ENCODE measurements around the gene F8.

The F8 gene

DNA sequence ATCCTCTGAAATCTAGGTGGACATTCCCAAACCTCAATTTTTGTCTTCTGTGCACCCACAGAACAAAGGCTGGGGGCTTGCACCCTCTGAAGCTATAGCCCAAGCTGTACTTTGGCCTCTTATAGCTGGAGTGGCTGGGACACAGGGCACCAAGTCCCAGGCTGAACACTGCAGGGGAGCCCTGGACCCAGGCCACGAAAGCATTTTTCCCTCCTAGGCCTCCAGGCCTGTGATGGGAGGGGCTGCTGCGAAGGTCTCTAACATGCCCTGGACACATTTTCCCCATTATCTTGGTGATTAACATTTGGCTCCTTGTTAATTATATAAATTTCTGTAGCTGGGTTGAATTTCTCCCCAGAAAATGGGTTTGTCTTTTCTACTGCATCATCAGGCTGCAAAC lies 108.5 kb downstream of the F8 start:
- no peak for TF ChIP-seq SIN3A (IDR thresholded peaks at IDR 0.05; ENCODE audit: borderline replicate concordance, insufficient read depth, low read length)
- no peak for TF ChIP-seq TAF1 (IDR thresholded peaks at IDR 0.05; ENCODE audit: borderline replicate concordance, insufficient read depth, low read length)
- TF ChIP-seq, protein P1, sequence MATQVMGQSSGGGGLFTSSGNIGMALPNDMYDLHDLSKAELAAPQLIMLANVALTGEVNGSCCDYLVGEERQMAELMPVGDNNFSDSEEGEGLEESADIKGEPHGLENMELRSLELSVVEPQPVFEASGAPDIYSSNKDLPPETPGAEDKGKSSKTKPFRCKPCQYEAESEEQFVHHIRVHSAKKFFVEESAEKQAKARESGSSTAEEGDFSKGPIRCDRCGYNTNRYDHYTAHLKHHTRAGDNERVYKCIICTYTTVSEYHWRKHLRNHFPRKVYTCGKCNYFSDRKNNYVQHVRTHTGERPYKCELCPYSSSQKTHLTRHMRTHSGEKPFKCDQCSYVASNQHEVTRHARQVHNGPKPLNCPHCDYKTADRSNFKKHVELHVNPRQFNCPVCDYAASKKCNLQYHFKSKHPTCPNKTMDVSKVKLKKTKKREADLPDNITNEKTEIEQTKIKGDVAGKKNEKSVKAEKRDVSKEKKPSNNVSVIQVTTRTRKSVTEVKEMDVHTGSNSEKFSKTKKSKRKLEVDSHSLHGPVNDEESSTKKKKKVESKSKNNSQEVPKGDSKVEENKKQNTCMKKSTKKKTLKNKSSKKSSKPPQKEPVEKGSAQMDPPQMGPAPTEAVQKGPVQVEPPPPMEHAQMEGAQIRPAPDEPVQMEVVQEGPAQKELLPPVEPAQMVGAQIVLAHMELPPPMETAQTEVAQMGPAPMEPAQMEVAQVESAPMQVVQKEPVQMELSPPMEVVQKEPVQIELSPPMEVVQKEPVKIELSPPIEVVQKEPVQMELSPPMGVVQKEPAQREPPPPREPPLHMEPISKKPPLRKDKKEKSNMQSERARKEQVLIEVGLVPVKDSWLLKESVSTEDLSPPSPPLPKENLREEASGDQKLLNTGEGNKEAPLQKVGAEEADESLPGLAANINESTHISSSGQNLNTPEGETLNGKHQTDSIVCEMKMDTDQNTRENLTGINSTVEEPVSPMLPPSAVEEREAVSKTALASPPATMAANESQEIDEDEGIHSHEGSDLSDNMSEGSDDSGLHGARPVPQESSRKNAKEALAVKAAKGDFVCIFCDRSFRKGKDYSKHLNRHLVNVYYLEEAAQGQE (IDR thresholded peaks at IDR 0.05; ENCODE audit: insufficient read depth in 1 of 2, low read depth in 2 of 2, low read length in 2 of 2) = no peak
- TF ChIP-seq FOXP2 (optimal IDR thresholded peaks at IDR 0.05; ENCODE audit: borderline replicate concordance, extremely low read depth, extremely low read length, insufficient read depth) = no peak
- no peak for TF ChIP-seq POLR2AphosphoS5 (IDR thresholded peaks at IDR 0.05; ENCODE audit: low read depth, low read length)

DNA sequence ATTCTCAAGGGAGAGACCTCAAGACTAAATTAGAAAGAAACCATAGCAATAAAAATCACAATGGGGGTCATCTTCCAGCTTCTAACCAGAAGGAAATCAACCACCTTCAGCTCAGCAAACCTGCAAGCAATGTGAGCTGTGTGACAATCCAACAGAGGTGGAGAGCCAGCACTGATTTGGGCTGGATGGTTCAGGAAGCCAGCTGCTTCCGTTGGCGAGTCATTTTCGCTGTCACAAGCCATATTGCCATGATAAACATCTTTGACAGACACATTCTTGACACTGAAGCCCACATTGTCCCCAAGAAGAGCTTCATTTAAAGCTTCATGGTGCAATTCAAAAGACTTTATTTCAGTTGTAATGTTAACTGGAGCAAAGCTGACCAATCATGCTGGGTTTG lies 113.7 kb downstream of the F8 start:
- TF ChIP-seq, protein P1 (IDR thresholded peaks at IDR 0.05; ENCODE audit: insufficient read depth in 1 of 2, low read depth in 2 of 2, low read length in 2 of 2) = no peak
- TF ChIP-seq FOXP2 (optimal IDR thresholded peaks at IDR 0.05; ENCODE audit: borderline replicate concordance, extremely low read depth, extremely low read length, insufficient read depth) (no peak), TAF1 (IDR thresholded peaks at IDR 0.05; ENCODE audit: borderline replicate concordance, insufficient read depth, low read length) (no peak), POLR2AphosphoS5 (IDR thresholded peaks at IDR 0.05; ENCODE audit: low read depth, low read length) (no peak), SIN3A (IDR thresholded peaks at IDR 0.05; ENCODE audit: borderline replicate concordance, insufficient read depth, low read length) (no peak)

DNA sequence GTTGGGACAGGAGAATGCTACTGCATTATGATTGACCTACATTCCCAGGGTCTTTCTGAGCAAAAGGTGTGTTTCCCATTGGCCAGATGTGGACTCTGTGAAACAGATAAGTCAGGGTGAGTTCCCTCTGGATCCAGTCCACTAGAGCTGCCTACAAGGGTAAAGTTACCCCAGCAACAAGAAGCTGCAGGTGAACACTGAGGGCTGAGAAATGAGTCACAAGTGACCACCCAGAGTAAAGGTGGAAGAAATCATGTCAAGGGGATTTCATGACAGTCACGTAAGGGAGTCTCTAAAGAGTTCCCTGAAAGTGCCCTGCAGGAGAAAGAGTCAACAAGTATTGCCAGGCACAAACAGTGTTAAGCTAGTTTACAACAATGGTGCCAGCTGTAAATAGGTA lies 120.1 kb downstream of the F8 start:
- TF ChIP-seq, protein P1 (IDR thresholded peaks at IDR 0.05; ENCODE audit: insufficient read depth in 1 of 2, low read depth in 2 of 2, low read length in 2 of 2) = no peak
- TF ChIP-seq FOXP2 (optimal IDR thresholded peaks at IDR 0.05; ENCODE audit: borderline replicate concordance, extremely low read depth, extremely low read length, insufficient read depth) (no peak), TAF1 (IDR thresholded peaks at IDR 0.05; ENCODE audit: borderline replicate concordance, insufficient read depth, low read length) (no peak), POLR2AphosphoS5 (IDR thresholded peaks at IDR 0.05; ENCODE audit: low read depth, low read length) (no peak), SIN3A (IDR thresholded peaks at IDR 0.05; ENCODE audit: borderline replicate concordance, insufficient read depth, low read length) (no peak)

DNA sequence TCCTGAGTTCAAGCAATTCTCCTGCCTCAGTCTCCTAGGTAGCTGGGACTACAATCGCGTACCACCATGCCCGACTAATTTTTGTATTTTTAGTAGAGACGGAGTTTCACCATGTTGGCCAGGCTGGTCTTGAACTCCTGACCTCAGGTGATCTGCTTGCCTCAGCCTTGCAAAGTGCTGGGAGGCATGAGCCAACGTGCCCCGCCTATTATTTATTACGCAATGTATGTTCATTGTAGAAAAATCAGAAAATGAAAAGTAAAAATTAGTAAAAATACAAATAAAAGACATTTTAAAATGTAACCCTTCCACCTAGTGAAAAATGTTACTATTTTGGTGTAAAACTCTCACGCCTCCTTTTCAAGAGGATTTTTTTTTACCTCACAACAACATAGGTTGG lies 122.2 kb downstream of the F8 start:
- TF ChIP-seq FOXP2 (optimal IDR thresholded peaks at IDR 0.05; ENCODE audit: borderline replicate concordance, extremely low read depth, extremely low read length, insufficient read depth) (no peak), SIN3A (IDR thresholded peaks at IDR 0.05; ENCODE audit: borderline replicate concordance, insufficient read depth, low read length) (no peak), TAF1 (IDR thresholded peaks at IDR 0.05; ENCODE audit: borderline replicate concordance, insufficient read depth, low read length) (no peak), POLR2AphosphoS5 (IDR thresholded peaks at IDR 0.05; ENCODE audit: low read depth, low read length) (no peak)
- TF ChIP-seq, protein P1 (IDR thresholded peaks at IDR 0.05; ENCODE audit: insufficient read depth in 1 of 2, low read depth in 2 of 2, low read length in 2 of 2) = no peak

DNA sequence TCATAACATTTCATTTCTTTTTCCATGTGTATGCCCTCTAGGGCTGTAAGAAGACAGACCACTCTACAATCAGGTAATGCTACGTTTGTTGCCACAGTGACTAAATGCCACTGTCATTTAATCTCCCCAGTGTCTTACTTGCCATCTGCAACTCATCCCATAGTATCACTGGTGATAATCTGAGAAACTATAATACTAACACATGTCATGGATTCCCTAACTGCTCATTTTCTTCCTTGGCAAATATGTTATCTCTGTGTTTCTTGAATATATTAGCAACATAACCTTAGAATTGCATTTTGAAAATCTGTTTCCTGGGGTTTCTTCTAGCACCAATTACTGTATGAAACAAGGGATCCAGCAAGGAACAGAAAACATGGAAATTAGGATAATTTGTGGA lies 130.2 kb downstream of the F8 start:
- TF ChIP-seq POLR2AphosphoS5 (IDR thresholded peaks at IDR 0.05; ENCODE audit: low read depth, low read length) (no peak), TAF1 (IDR thresholded peaks at IDR 0.05; ENCODE audit: borderline replicate concordance, insufficient read depth, low read length) (no peak), SIN3A (IDR thresholded peaks at IDR 0.05; ENCODE audit: borderline replicate concordance, insufficient read depth, low read length) (no peak)
- TF ChIP-seq, protein P1 (IDR thresholded peaks at IDR 0.05; ENCODE audit: insufficient read depth in 1 of 2, low read depth in 2 of 2, low read length in 2 of 2) = no peak
